ENCODE results near the gene ERP44. TPM values are rescaled to one million over a fixed set of nuclear protein-coding genes. Genes with fewer than 3 reads are reported as not detected.
"Not testable (repeated sequence)": the region's sequence is repeated elsewhere in the genome, so short reads cannot be mapped to it uniquely, and the experiment has no call there.

Gene ERP44
- total RNA-seq, 1 donor from 2014 or later: 7.8 TPM

DNA sequence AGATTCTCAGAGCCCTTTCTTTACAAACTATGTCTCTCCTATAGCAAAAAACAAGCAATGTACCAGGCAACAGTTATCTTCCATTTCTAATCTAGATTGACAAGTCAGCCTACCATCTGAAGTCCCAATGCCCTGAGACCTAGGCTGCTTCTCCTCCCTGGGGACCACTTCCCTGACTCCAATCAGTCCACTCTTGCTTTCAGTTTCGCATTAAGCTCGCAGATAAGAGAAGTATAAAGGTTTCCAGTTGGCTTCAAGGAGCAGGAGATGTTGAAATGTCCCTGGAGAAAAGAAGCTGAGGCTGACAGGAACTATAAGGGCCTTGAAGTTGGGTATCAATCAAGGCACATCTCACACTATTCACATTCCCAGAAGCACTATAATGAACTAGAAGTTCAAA lies 32.3 kb downstream of the ERP44 start:
- DNase-seq (ENCODE audit: low read depth): no peak
- H3K4me3 ChIP-seq (ENCODE audit: low read depth, low read length): no peak overlapping the region
- no peak for TF ChIP-seq CTCF (conservative IDR thresholded peaks at IDR 0.05; ENCODE audit: low read depth, low read length)

GRCh38 chr9:100064872-100065581 lies 33.8 kb downstream of the ERP44 start:
- no peak overlapping the region for H3K4me3 ChIP-seq (ENCODE audit: low read depth, low read length)
- DNase-seq (ENCODE audit: low read depth): no peak
- TF ChIP-seq CTCF (conservative IDR thresholded peaks at IDR 0.05; ENCODE audit: low read depth, low read length): no peak

DNA sequence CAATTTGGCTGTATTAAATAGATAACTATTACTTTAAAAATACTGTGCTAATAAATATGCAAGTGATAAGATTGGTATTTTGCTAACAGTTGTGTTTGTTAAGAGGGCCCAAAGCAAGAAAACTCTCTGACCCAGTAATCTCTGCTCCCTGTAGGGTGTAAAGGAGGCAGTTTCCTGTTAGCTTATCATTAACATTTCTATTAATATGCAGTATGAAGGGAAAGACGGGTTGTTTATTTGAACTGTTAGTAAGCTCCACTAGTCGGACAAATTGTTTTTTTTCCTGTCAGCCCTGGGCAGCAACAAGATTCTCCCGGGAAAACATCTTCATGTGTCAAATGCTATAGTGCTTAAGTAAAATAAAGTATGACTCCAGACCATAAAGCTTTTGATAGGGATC lies 35.6 kb downstream of the ERP44 start:
- no peak for DNase-seq (ENCODE audit: low read depth)
- no peak for TF ChIP-seq CTCF (conservative IDR thresholded peaks at IDR 0.05; ENCODE audit: low read depth, low read length)
- H3K4me3 ChIP-seq (ENCODE audit: low read depth, low read length): no peak overlapping the region

DNA sequence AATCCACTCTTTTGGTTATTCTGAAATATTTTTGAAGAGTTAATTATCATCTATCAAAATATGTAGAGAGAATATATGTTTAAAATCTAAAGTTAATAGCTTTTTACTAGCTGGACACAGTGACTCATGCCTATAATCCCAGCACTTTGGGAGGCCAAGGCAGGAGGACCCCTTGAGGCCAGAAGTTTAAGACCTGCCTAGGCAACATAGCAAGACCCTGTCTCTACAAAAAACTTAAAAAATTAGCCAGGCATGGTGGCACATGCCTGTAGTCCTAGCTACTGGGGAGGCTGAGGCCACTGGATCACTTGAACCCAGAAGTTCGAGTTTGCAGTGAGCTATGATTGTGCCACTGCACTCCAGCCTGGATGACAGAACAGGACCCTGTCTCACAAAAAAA lies 36.1 kb downstream of the ERP44 start:
- not testable (repeated sequence) for H3K4me3 ChIP-seq (ENCODE audit: low read depth, low read length); DNase-seq (ENCODE audit: low read depth)

DNA sequence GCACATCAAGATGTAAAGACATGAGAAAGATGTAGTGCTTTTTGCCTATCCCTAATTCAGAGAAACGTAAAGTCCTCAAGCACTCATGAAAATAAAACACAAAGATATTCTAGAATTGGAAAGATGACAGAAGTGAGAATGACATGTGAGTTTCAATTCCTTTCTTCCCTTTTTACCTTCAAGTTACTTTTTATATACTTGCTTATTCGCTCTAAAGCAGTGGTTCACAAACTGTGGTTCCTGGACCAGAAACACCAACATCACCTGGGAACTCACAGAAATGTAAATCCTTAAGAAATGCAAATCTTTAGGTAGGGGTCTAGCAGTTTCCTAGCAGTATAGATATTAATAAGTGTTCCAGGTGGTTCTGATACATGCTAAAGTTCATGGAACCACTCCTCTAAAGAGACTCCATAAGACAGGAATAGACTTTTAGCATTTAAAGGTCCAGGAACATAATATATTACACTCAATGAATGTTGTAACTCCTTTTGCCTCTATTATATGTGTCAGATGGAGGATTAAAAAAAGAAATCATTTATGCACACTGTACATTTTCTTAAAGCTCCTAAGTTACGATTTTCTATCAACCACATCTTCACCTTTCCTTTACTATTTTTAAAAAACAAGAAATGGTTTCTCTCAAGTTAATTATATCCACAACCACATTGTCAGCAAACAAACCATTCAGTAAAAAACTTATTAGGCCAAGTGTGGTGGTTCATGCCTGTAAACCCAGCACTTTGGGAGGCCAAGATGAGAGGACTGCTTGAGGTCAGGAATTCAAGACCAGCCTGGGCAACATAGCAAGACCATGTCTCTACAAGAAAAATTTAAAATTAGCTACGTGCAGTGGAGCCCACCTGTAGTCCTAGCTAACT lies 39.9 kb downstream of the ERP44 start:
- H3K4me3 ChIP-seq (ENCODE audit: low read depth, low read length): no peak overlapping the region
- TF ChIP-seq CTCF (conservative IDR thresholded peaks at IDR 0.05; ENCODE audit: low read depth, low read length): no peak

GRCh38 chr9:100057624-100058023 lies 41.2 kb downstream of the ERP44 start:
- no peak for DNase-seq (ENCODE audit: low read depth)
- TF ChIP-seq CTCF (conservative IDR thresholded peaks at IDR 0.05; ENCODE audit: low read depth, low read length): no peak
- no peak overlapping the region for H3K4me3 ChIP-seq (ENCODE audit: low read depth, low read length)

More for the DNA sequence above, 39.9 kb downstream of the ERP44 start:
- DNase-seq (ENCODE audit: low read depth): no peak

DNA sequence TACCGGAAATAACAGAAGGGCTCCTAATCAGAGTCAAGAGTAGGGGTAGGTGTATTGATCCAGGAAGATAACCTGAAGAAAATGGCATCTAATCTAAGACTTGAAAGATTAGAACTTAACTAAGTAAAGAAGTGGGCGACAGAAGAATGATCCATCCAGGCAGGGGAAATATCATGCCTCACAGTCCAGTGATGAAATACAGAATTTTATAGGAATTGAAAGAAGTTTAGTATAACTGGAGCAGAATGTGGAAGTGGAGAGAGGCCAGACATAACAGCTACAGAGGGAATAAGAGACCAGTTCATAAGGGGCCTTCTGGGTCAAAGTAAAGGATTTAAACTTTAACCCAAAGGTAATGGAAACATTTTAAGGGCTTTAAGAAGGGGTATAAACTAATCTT lies 42.2 kb downstream of the ERP44 start:
- H3K4me3 ChIP-seq (ENCODE audit: low read depth, low read length): no peak overlapping the region
- TF ChIP-seq CTCF (conservative IDR thresholded peaks at IDR 0.05; ENCODE audit: low read depth, low read length): no peak
- DNase-seq (ENCODE audit: low read depth): no peak
